PC-3 (cell line): Measurements from ENCODE around the gene CTNNA2. TPM values are rescaled to one million over a fixed set of nuclear protein-coding genes. Genes with fewer than 3 reads are reported as not detected.

Source experiments
- ATAC-seq: fragments of 200-7000 bp; cut with Tn5 transposase; 2 replicates; pipeline ENCODE4 v1.9.1; 2020; ENCODE audit warnings: mild to moderate bottlenecking, moderate library complexity
- BruUV-seq: library from RNA; stranded (reverse); fragments of 400-500 nt; replicated peaks from 2 replicates; lab custom pipeline; 2021; lab: Mats Ljungman, UMichigan
- CTCF ChIA-PET: fragments of 300-600 bp; sonication (Branson Sonifier 250); formaldehyde crosslinking; loops from one replicate; lab custom pipeline; 2022; ENCODE audit warnings: antibody characterized with exemption; lab: Charles Lee
- POLR2A ChIA-PET: fragments of 300-600 bp; sonication (Branson Sonifier 250); formaldehyde crosslinking; loops from one replicate; lab custom pipeline; 2022; ENCODE audit warnings: antibody characterized with exemption; ENCODE audit not compliant: unreplicated experiment; lab: Charles Lee
- DNase-seq: peaks from one replicate; pipeline ENCODE4 v3.0.0-alpha.2; 2015
- H2AFZ ChIP-seq: fragments of 300-600 bp; sonication (generic); 2 replicates; pipeline ENCODE4 v1.6.0; 2016; ENCODE audit warnings: antibody characterized with exemption, low read length
- H3F3A ChIP-seq: fragments of 300-600 bp; sonication (generic); one replicate; pipeline ENCODE4 v1.6.0; 2017; ENCODE audit warnings: antibody characterized with exemption, low read length, control low read depth, mild to moderate bottlenecking; ENCODE audit not compliant: unreplicated experiment
- H3K27ac ChIP-seq: fragments of 300-600 bp; sonication (generic); 2 replicates; pipeline ENCODE4 v1.5.1; 2016; ENCODE audit warnings: mild to moderate bottlenecking, low read length
- H3K27me3 ChIP-seq: fragments of 300-600 bp; sonication (generic); 2 replicates; pipeline ENCODE4 v1.6.1; 2016; ENCODE audit warnings: low read length, mixed read lengths
- H3K36me3 ChIP-seq: fragments of 300-600 bp; sonication (generic); 2 replicates; pipeline ENCODE4 v1.6.1; 2016; ENCODE audit warnings: low read depth, mixed run types, low read length, mixed read lengths
- H3K4me1 ChIP-seq: fragments of 300-600 bp; sonication (generic); 2 replicates; pipeline ENCODE4 v1.5.1; 2016; ENCODE audit warnings: low read length; ENCODE audit not compliant: insufficient read depth
- H3K4me2 ChIP-seq: fragments of 300-600 bp; sonication (generic); 2 replicates; pipeline ENCODE4 v1.6.0; 2016; ENCODE audit warnings: low read length
- H3K4me3 ChIP-seq: fragments of 300-600 bp; sonication (generic); 2 replicates; pipeline ENCODE4 v1.5.1; 2016; ENCODE audit warnings: mild to moderate bottlenecking, low read length, mixed read lengths
- H3K79me2 ChIP-seq: fragments of 300-600 bp; sonication (generic); 2 replicates; pipeline ENCODE4 v1.6.1; 2017; ENCODE audit warnings: low read length, mixed read lengths
- H3K9ac ChIP-seq: fragments of 300-600 bp; sonication (generic); 2 replicates; pipeline ENCODE4 v1.6.0; 2016; ENCODE audit warnings: mild to moderate bottlenecking, low read length
- H3K9me2 ChIP-seq: fragments of 300-600 bp; sonication (generic); replicated peaks from 2 replicates; pipeline ENCODE4 v1.6.1; 2016; ENCODE audit warnings: mixed run types, low read length, mixed read lengths
- H3K9me3 ChIP-seq: fragments of 300-600 bp; sonication (generic); 2 replicates; pipeline ENCODE4 v1.6.1; 2016; ENCODE audit warnings: low read length, mixed read lengths
- H4K20me1 ChIP-seq: fragments of 300-600 bp; sonication (generic); 2 replicates; pipeline ENCODE4 v1.6.1; 2016; ENCODE audit warnings: low read length, mixed read lengths
- EZH2 ChIP-seq: fragments of 300-600 bp; sonication (generic); IDR thresholded peaks from one replicate; pipeline ENCODE4 v1.6.1; 2017; ENCODE audit warnings: antibody characterized with exemption, mild to moderate bottlenecking, low read length; ENCODE audit not compliant: unreplicated experiment
- EZH2phosphoT487 ChIP-seq: fragments of 300-600 bp; sonication (generic); IDR thresholded peaks from 2 replicates; pipeline ENCODE4 v1.6.1; 2018; ENCODE audit warnings: mild to moderate bottlenecking, antibody characterized with exemption, low read length, borderline replicate concordance
- intact Hi-C: fragments of 100-400 bp; cut with micrococcal nuclease; formaldehyde crosslinking; loops from 2 replicates; pipeline ENCODE4 v1.9.0; 2023
- total RNA-seq: library from RNA; depleted of rRNA; stranded (reverse); fragments of >200 nt; gene quantifications from 2 replicates; pipeline ENCODE4 v1.2.3, GENCODE V29; 2014
- TF ChIP-seq, protein P1 (sequence below): fragments of 300-600 bp; sonication (generic); conservative IDR thresholded peaks from 2 replicates; pipeline ENCODE4 v1.5.1; 2017; ENCODE audit warnings: antibody characterized with exemption, low read depth, mild to moderate bottlenecking, low read length

CTNNA2 gene
- total RNA-seq, 1 experiment from 2014 or later, result not detected

DNA sequence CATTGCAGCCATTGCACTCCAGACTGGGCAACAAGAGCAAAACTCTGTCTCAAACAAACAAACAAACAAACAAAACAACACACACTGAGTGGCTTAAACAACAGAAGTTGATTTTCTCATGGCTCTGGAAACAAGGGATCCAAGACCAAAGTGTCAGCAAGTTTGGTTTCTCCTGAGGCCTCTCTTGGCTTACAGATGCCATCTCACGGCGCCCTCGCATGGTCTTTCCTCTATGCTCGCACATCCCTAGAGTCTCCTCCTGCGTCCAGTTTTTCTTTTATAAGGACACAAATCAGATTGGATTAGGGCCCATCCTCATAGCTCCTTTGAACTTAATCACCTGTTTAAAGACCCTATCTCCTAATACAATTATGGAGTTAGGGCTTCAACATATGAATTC lies 925.1 kb downstream of the CTNNA2 start:
- POLR2A ChIA-PET, result no interaction called here
- BruUV-seq, result no TSS peak

DNA sequence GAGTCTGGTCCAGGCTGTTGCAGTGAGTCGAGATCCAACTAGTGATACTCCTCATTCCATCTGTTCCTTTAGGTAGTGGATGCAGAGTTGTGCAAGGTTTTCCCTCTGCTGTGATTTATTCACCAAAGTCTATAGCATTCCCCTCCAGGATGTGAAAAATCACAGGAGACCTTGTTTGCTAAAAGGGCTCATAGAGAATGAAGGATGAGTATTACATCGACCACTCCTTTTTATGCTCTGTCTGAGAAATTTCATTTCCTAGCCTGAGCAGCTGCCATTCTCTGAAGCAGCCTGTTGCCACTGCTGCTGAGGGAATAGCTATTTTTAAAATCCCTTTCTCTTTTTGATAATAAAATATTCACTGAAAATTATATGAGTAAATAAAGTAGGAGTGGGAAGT lies 925.8 kb downstream of the CTNNA2 start:
- ChIA-PET CTCF (no interaction called here), POLR2A (no interaction called here)
- no peaks in the 10 kb centered on the region for H3K79me2 ChIP-seq
- no peaks in the 10 kb centered on the region for H4K20me1 ChIP-seq
- TF ChIP-seq EZH2 (no peak), EZH2phosphoT487 (no peak)
- TF ChIP-seq, protein P1, sequence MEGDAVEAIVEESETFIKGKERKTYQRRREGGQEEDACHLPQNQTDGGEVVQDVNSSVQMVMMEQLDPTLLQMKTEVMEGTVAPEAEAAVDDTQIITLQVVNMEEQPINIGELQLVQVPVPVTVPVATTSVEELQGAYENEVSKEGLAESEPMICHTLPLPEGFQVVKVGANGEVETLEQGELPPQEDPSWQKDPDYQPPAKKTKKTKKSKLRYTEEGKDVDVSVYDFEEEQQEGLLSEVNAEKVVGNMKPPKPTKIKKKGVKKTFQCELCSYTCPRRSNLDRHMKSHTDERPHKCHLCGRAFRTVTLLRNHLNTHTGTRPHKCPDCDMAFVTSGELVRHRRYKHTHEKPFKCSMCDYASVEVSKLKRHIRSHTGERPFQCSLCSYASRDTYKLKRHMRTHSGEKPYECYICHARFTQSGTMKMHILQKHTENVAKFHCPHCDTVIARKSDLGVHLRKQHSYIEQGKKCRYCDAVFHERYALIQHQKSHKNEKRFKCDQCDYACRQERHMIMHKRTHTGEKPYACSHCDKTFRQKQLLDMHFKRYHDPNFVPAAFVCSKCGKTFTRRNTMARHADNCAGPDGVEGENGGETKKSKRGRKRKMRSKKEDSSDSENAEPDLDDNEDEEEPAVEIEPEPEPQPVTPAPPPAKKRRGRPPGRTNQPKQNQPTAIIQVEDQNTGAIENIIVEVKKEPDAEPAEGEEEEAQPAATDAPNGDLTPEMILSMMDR, result no peak
- peaks cover 15% of the 10 kb centered on the region; the same call in 1 of the 2 replicates for H3K27me3 ChIP-seq
- intact Hi-C loops, result no loop called here
- no peak overlapping the region for H2AFZ ChIP-seq
- no peak overlapping the region for H3K4me2 ChIP-seq
- no peaks in the 10 kb centered on the region for H3F3A ChIP-seq
- no peak overlapping the region for H3K27ac ChIP-seq
- no TSS peak for BruUV-seq
- ATAC-seq (no peak), DNase-seq (no peak)
- H3K9me2 ChIP-seq, result no peaks in the 10 kb centered on the region
- no peak overlapping the region for H3K9ac ChIP-seq
- no peaks in the 10 kb centered on the region for H3K9me3 ChIP-seq
- no peak overlapping the region for H3K4me3 ChIP-seq
- no peaks in the 10 kb centered on the region for H3K4me1 ChIP-seq
- H3K36me3 ChIP-seq, result no peaks in the 10 kb centered on the region

More for the DNA sequence above, 925.1 kb downstream of the CTNNA2 start:
- Histone ChIP-seq H3K4me3 (no peak overlapping the region), H3K79me2 (no peaks in the 10 kb centered on the region), H3K27me3 (peaks cover 15% of the 10 kb centered on the region; the same call in 1 of the 2 replicates), H3K4me1 (no peaks in the 10 kb centered on the region), H3K9me3 (no peaks in the 10 kb centered on the region), H2AFZ (no peak overlapping the region), H4K20me1 (no peaks in the 10 kb centered on the region), H3F3A (no peaks in the 10 kb centered on the region), H3K27ac (no peak overlapping the region), H3K9ac (no peak overlapping the region), H3K9me2 (no peaks in the 10 kb centered on the region), H3K4me2 (no peak overlapping the region), H3K36me3 (no peaks in the 10 kb centered on the region)
- intact Hi-C loops, result no loop called here
- DNase-seq (no peak), ATAC-seq (no peak)
- CTCF ChIA-PET, result no interaction called here
- no peak for TF ChIP-seq EZH2
- TF ChIP-seq EZH2phosphoT487, result no peak
- TF ChIP-seq, protein P1, result no peak

DNA sequence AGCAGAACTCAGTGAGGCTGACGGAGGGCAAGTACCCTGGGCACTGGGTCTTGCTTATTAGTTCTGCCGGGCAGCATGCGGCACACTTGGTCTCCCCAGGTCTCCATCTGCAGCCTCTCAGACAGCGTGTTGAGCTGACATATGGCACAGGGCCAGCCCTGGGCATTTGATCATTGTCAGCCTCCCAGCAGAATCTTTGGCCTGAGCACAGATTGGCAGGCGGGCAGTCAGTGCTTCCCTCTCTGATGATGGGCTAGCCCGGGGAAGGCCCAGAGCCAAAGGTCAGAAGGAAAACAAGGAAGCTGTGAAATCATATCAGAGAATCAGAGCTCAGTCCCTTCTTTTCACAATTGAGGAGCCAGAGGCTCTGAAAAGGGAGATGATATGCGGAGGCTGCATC lies 941.8 kb downstream of the CTNNA2 start:
- ATAC-seq (no peak), DNase-seq (no peak)
- no peaks in the 10 kb centered on the region for H3F3A ChIP-seq
- H3K27me3 ChIP-seq, result no peaks in the 10 kb centered on the region
- TF ChIP-seq, protein P1, result no peak
- TF ChIP-seq EZH2 (no peak), EZH2phosphoT487 (no peak)
- H3K27ac ChIP-seq, result no peak overlapping the region
- no peaks in the 10 kb centered on the region for H3K36me3 ChIP-seq
- H3K4me2 ChIP-seq, result no peak overlapping the region
- no peaks in the 10 kb centered on the region for H4K20me1 ChIP-seq
- no peaks in the 10 kb centered on the region for H3K79me2 ChIP-seq
- H2AFZ ChIP-seq, result no peak overlapping the region
- no TSS peak for BruUV-seq
- no peak overlapping the region for H3K9ac ChIP-seq
- ChIA-PET POLR2A (no interaction called here), CTCF (no interaction called here)
- no peaks in the 10 kb centered on the region for H3K4me1 ChIP-seq
- H3K9me2 ChIP-seq, result no peaks in the 10 kb centered on the region
- no peaks in the 10 kb centered on the region; the same call in 1 of the 2 replicates for H3K9me3 ChIP-seq
- no peak overlapping the region for H3K4me3 ChIP-seq
- intact Hi-C loops, result no loop called here
